ENCODE data around the gene TTYH1. TPM values are rescaled to one million over a fixed set of nuclear protein-coding genes. Genes with fewer than 3 reads are reported as not detected.
A peak's percentile ranks its signal among the peaks of the same experiment; 100 is the strongest.

Gene TTYH1
- total RNA-seq, 6 donors from 2014 or later, result not detected

DNA sequence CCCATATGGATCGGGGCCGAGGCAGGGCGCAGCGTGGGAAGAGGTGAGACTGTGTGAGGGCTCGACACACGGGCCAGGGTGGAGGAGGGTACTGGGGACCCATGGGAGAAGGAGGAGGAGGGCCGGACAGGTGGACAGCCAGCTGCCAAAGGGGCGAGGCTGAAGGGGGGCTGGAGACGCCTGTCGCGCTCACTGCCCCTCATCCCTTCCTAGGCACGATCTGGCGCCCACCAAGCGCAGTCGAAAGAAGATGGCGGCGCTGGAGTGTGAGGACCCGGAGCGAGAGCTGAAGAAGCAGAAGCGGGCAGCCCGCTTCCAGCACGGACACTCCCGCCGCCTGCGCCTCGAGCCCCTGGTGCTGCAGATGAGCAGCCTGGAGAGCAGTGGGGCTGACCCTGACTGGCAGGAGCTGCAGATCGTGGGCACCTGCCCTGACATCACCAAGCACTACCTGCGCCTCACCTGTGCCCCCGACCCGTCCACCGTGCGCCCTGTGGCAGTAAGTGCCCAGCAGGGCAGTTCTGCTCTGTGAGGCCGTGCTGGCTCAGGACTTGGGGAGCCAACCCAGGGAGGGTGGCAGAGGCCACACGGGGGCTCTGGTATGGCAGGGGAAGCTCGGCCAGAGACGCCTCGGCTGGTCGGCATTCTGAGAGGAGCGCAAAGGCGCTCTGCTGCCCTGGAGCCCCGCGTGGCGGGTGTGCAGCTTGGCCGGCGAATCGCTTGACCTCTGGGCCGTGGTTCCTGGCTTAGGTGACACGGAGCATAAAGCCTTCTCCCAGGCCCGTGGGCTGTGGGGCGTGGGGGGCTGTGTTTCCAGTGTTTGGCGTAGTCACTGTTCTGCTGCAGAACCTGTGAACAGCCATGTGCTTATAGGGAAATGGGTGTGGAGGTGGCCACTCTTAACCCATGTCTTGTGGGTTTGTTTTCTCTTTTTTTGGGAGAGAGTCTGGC lies 41.4 kb downstream of the TTYH1 start:
- 94 to 95% methylated on average over 35 to 44 of the region's 51 CpGs for WGBS, 2 donors
- Histone ChIP-seq H3K4me1 (peaks cover 22 to 42% (median 27%) of the 10 kb centered on the region in 4 donors), H3K27me3 (no peaks in the 10 kb centered on the region), H3K36me3 (peaks cover 90 to 100% (median 99%) of the 10 kb centered on the region in 4 donors), H3K4me3 (no peak overlapping the region), H3K27ac (no peak overlapping the region), H3K9me3 (no peaks in the 10 kb centered on the region)
- ATAC-seq (ENCODE audit: low FRiP score in 2 of 2) (no peak), DNase-seq (peak in 1 of 2 donors; percentile 84)
- TF ChIP-seq POLR2AphosphoS5 (IDR thresholded peaks at IDR 0.05) (no peak), CTCF (IDR thresholded peaks at IDR 0.05) (no peak), POLR2A (IDR thresholded peaks at IDR 0.05) (no peak), EP300 (IDR thresholded peaks at IDR 0.05) (no peak)

GRCh38 chr19:54457773-54458647 lies 42.7 kb downstream of the TTYH1 start:
- Histone ChIP-seq H3K27ac (no peak overlapping the region), H3K9me3 (no peaks in the 10 kb centered on the region), H3K4me1 (peaks cover 29 to 42% (median 33%) of the 10 kb centered on the region in 4 donors), H3K27me3 (no peaks in the 10 kb centered on the region), H3K36me3 (peaks cover 77 to 94% (median 93%) of the 10 kb centered on the region in 4 donors), H3K4me3 (no peak overlapping the region)
- peak in 1 of 2 donors; percentile 66 for DNase-seq
- TF ChIP-seq POLR2AphosphoS5 (IDR thresholded peaks at IDR 0.05) (no peak), CTCF (IDR thresholded peaks at IDR 0.05) (no peak), EP300 (IDR thresholded peaks at IDR 0.05) (no peak), POLR2A (IDR thresholded peaks at IDR 0.05) (no peak)
- 94 to 95% methylated on average over 40 to 42 of the region's 42 CpGs for WGBS, 2 donors
- no peak for ATAC-seq (ENCODE audit: low FRiP score in 2 of 2)

DNA sequence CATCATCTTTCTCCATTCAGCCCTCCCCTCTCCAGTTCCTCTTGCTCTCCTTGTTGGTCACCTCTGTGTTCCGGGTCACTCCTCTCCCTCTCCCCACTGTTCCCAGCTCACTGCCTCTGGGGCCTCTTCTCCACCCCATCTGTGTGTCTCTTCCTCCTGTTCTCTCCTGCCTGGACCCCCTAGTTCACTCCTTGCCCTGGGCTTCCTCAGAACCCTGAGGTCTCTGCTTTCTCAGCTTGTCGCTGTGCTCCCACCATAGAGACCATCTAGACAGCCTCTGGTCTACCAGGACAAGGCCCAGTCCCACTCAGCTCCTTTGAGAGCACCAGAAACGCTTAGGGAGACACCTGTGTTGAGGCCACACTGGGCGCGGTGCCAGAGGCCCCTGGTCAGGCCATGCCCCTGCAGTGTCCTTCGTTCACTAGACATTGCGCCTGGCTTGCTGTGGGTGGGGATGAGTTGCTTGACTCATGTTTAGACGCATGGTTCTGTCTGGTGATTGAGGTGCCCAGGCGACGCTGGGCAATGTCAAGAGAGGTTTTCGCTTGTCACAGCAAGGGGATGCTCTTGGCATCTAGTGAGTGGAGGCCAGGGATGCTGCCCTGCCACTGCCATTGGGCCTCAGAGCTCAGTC lies 43.5 kb downstream of the TTYH1 start:
- DNase-seq, result peak in 1 of 2 donors; percentile 79

More for the DNA sequence above, 43.5 kb downstream of the TTYH1 start:
- Histone ChIP-seq H3K4me3 (no peak overlapping the region), H3K4me1 (peaks cover 29 to 45% (median 33%) of the 10 kb centered on the region in 4 donors), H3K36me3 (peaks cover 69 to 86% (median 86%) of the 10 kb centered on the region in 4 donors), H3K27ac (no peak overlapping the region), H3K9me3 (no peaks in the 10 kb centered on the region), H3K27me3 (no peaks in the 10 kb centered on the region)
- TF ChIP-seq POLR2A (IDR thresholded peaks at IDR 0.05), result no peak
- no peak for TF ChIP-seq POLR2AphosphoS5 (IDR thresholded peaks at IDR 0.05)
- no peak for TF ChIP-seq CTCF (IDR thresholded peaks at IDR 0.05)
- no peak for TF ChIP-seq EP300 (IDR thresholded peaks at IDR 0.05)
- ATAC-seq (ENCODE audit: low FRiP score in 2 of 2), result no peak
- WGBS, 2 donors, result 89 to 91% methylated on average over 10 to 11 of the region's 11 CpGs

Data from upper lobe of left lung (tissue), 6 donors.